Astrocyte (in vitro differentiated cells and primary cell): Measurements from ENCODE around the gene PCSK2.

Source experiments
- CTCF ChIP-seq: IDR thresholded peaks from 2 replicates; pipeline ENCODE4 v1.5.1; 2011; ENCODE audit warnings: low read depth, mild to moderate bottlenecking, inconsistent platforms, low read length, moderate library complexity; ENCODE audit not compliant: insufficient read depth
- EZH2 ChIP-seq: IDR thresholded peaks from 2 replicates; pipeline ENCODE4 v1.6.1; 2012; ENCODE audit warnings: mild to moderate bottlenecking, low read length, inconsistent platforms; ENCODE audit not compliant: insufficient read depth

GRCh38 chr20:17482536-17482935 lies 255.7 kb downstream of the PCSK2 start:
- TF ChIP-seq CTCF (no peak), EZH2 (no peak)
